CD4-positive, alpha-beta T cell treated with Interleukin-17A for 4 hours (primary cell): Measurements from ENCODE around the gene SLC22A15.
"Not testable (repeated sequence)": the region's sequence is repeated elsewhere in the genome, so short reads cannot be mapped to it uniquely, and the experiment has no call there.

Source experiments
- DNase-seq: peaks from one replicate; pipeline ENCODE4 v3.0.0-alpha.2; 2020; ENCODE audit warnings: mixed read lengths

SLC22A15 gene

GRCh38 chr1:115976062-115976920, at the start of gene SLC22A15:
Gene SLC22A15, plus strand, starts transcription at chr1:115976513. Its CDS starts 115 bp downstream, at chr1:115976628.
- peak; percentile 25 for DNase-seq

GRCh38 chr1:115927971-115928370, 48.3 kb upstream of the SLC22A15 start:
- no peak for DNase-seq

GRCh38 chr1:115929881-115930280, 46.4 kb upstream of the SLC22A15 start:
- no peak for DNase-seq

GRCh38 chr1:115933625-115934024, 42.7 kb upstream of the SLC22A15 start:
- DNase-seq = no peak

- no peak for DNase-seq
These were observed 36.9 kb upstream of the SLC22A15 start for GRCh38 chr1:115939455-115939854.

- DNase-seq = no peak
These were observed 30.2 kb upstream of the SLC22A15 start for GRCh38 chr1:115946116-115946515.

GRCh38 chr1:115949156-115949555, 27.2 kb upstream of the SLC22A15 start:
- DNase-seq = no peak

- no peak for DNase-seq
These were observed 24.8 kb upstream of the SLC22A15 start for GRCh38 chr1:115951560-115951959.

- DNase-seq = no peak
These were observed 23.8 kb upstream of the SLC22A15 start for GRCh38 chr1:115952547-115952946.

- DNase-seq = no peak
These were observed 23.1 kb upstream of the SLC22A15 start for GRCh38 chr1:115953180-115953579.

GRCh38 chr1:115954684-115955083, 21.6 kb upstream of the SLC22A15 start:
- no peak for DNase-seq

GRCh38 chr1:115955228-115955627, 21.1 kb upstream of the SLC22A15 start:
- DNase-seq = no peak

GRCh38 chr1:115958866-115959265, 17.4 kb upstream of the SLC22A15 start:
- DNase-seq = no peak

GRCh38 chr1:115969509-115969908, 6.8 kb upstream of the SLC22A15 start:
- DNase-seq = no peak

- not testable (repeated sequence) for DNase-seq
These were observed 4.5 kb upstream of the SLC22A15 start for GRCh38 chr1:115971778-115972177.

- DNase-seq = no peak
These were observed 3.2 kb upstream of the SLC22A15 start for GRCh38 chr1:115973154-115973553.

GRCh38 chr1:115975569-115976061, 698 bp upstream of the SLC22A15 start:
- no peak for DNase-seq

- DNase-seq = no peak
These were observed 697 bp downstream of the SLC22A15 start for GRCh38 chr1:115976921-115977498.

- DNase-seq = no peak
These were observed 1.4 kb downstream of the SLC22A15 start for GRCh38 chr1:115977499-115978258.

- DNase-seq = no peak
These were observed 2.1 kb downstream of the SLC22A15 start for GRCh38 chr1:115978292-115978941.

GRCh38 chr1:115980156-115980555, 3.8 kb downstream of the SLC22A15 start:
- no peak for DNase-seq
